ENCODE measurements around the gene RAPGEF1.
A peak's percentile ranks its signal among the peaks of the same experiment; 100 is the strongest.

GRCh38 chr9:131733541-131734061, 6.3 kb downstream of the RAPGEF1 start:
- TF ChIP-seq CTCF (IDR thresholded peaks at IDR 0.05), result no peak
- peak in 1 of 2 donors; percentile 37 for TF ChIP-seq POLR2A (IDR thresholded peaks at IDR 0.05)
